Osteoblast (primary cell): Measurements from ENCODE around the gene RBM33. TPM values are rescaled to one million over a fixed set of nuclear protein-coding genes. Genes with fewer than 3 reads are reported as not detected.

Experiments
- DNase-seq: peaks from one replicate; pipeline ENCODE4 v3.0.0; 2011; ENCODE audit warnings: low spot score, mixed read lengths; ENCODE audit not compliant: insufficient read length; ENCODE audit errors: missing footprints
- H2AFZ ChIP-seq: 2 replicates; pipeline ENCODE4 v1.6.0; 2011; ENCODE audit warnings: mild to moderate bottlenecking, low read length
- H3K27ac ChIP-seq: 2 replicates; pipeline ENCODE4 v1.5.1; 2011; ENCODE audit warnings: mild to moderate bottlenecking, low read depth, low read length, moderate library complexity
- H3K27me3 ChIP-seq: 2 replicates; pipeline ENCODE4 v1.6.0; 2012; ENCODE audit warnings: mild to moderate bottlenecking, control low read depth, inconsistent platforms, low read length, moderate library complexity; ENCODE audit not compliant: insufficient read depth
- H3K36me3 ChIP-seq: 2 replicates; pipeline ENCODE4 v1.5.1; 2011; ENCODE audit warnings: mild to moderate bottlenecking, low read length, control low read depth, moderate library complexity; ENCODE audit not compliant: insufficient read depth
- H3K4me1 ChIP-seq: 2 replicates; pipeline ENCODE4 v1.5.1; 2011; ENCODE audit warnings: mild to moderate bottlenecking, low read length, control low read depth, moderate library complexity; ENCODE audit not compliant: insufficient read depth
- H3K4me2 ChIP-seq: 2 replicates; pipeline ENCODE4 v1.6.0; 2011; ENCODE audit warnings: mild to moderate bottlenecking, low read length; ENCODE audit not compliant: insufficient read depth
- H3K4me3 ChIP-seq: fragments of 200-600 bp; sonication (generic); 3 replicates; pipeline ENCODE4 v1.5.1; 2012; ENCODE audit warnings: mild to moderate bottlenecking, low read length, inconsistent platforms; ENCODE audit not compliant: insufficient read depth
- H3K79me2 ChIP-seq: 2 replicates; pipeline ENCODE4 v1.6.0; 2012; ENCODE audit warnings: mild to moderate bottlenecking, low read length, control low read depth, inconsistent platforms; ENCODE audit not compliant: insufficient read depth
- H3K9me3 ChIP-seq: 2 replicates; pipeline ENCODE4 v1.5.1; 2011; ENCODE audit warnings: low read depth, low read length, control low read depth
- H4K20me1 ChIP-seq: 2 replicates; pipeline ENCODE4 v1.6.0; 2012; ENCODE audit warnings: mild to moderate bottlenecking, low read length, control low read depth; ENCODE audit not compliant: insufficient read depth
- CTCF ChIP-seq: IDR thresholded peaks from 2 replicates; pipeline ENCODE4 v1.5.1; 2011; ENCODE audit warnings: mild to moderate bottlenecking, low read depth, low read length, moderate library complexity; ENCODE audit errors: extremely low read depth
- total RNA-seq: library from RNA; depleted of rRNA; stranded (reverse); fragments of >200 nt; gene quantifications from 2 replicates; pipeline ENCODE4 v1.2.3, GENCODE V29; 2012

Gene RBM33
- total RNA-seq, 1 donor = 27.5 TPM

GRCh38 chr7:155791836-155792235, 147.4 kb downstream of the RBM33 start:
- no peak overlapping the region for H2AFZ ChIP-seq
- TF ChIP-seq CTCF = no peak
- H3K9me3 ChIP-seq = no peaks in the 10 kb centered on the region
- no peaks in the 10 kb centered on the region for H3K79me2 ChIP-seq
- peaks cover 4% of the 10 kb centered on the region for H3K4me1 ChIP-seq
- H3K36me3 ChIP-seq = no peaks in the 10 kb centered on the region
- no peak overlapping the region for H3K27ac ChIP-seq
- DNase-seq = peak; percentile 71
- no peak overlapping the region for H3K4me2 ChIP-seq
- H3K4me3 ChIP-seq = no peak overlapping the region
- H4K20me1 ChIP-seq = no peaks in the 10 kb centered on the region
- H3K27me3 ChIP-seq = peaks cover 3% of the 10 kb centered on the region

GRCh38 chr7:155792315-155792960, 148.0 kb downstream of the RBM33 start:
- no peak overlapping the region for H3K4me3 ChIP-seq
- peak; percentile 61 for DNase-seq
- H3K4me1 ChIP-seq = peaks cover 4% of the 10 kb centered on the region
- H4K20me1 ChIP-seq = no peaks in the 10 kb centered on the region
- no peaks in the 10 kb centered on the region for H3K9me3 ChIP-seq
- H3K79me2 ChIP-seq = no peaks in the 10 kb centered on the region
- H3K27ac ChIP-seq = no peak overlapping the region
- no peaks in the 10 kb centered on the region for H3K36me3 ChIP-seq
- no peak for TF ChIP-seq CTCF
- H2AFZ ChIP-seq = no peak overlapping the region
- no peak overlapping the region for H3K4me2 ChIP-seq
- peaks cover 3% of the 10 kb centered on the region for H3K27me3 ChIP-seq

DNA sequence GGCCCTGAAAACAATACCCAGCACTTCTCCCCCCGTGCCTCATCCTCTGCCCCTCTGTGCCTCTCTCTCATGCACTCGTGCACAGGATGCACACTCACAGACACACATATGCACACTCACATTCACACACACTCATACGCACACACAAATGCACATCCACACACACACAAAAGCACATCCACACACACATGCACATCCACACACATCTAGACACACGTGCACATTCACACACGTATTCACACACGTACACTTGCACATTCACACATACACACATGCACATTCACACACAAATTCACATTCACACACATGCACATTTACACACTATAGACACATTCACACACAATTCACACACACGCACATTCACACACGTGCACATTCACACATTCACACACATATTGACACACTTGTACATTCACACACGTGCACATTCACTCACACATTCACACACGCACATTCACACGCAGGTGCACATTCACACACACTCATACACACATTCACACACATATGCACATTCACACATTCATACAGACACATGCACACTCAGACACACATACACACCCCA, 148.6 kb downstream of the RBM33 start:
- H3K4me1 ChIP-seq = no peaks in the 10 kb centered on the region
- H3K79me2 ChIP-seq = no peaks in the 10 kb centered on the region
- TF ChIP-seq CTCF = no peak
- no peaks in the 10 kb centered on the region for H3K9me3 ChIP-seq
- peaks cover 3% of the 10 kb centered on the region for H3K27me3 ChIP-seq
- no peak overlapping the region for H2AFZ ChIP-seq
- no peak overlapping the region for H3K4me3 ChIP-seq
- no peaks in the 10 kb centered on the region for H4K20me1 ChIP-seq
- no peak for DNase-seq
- no peak overlapping the region for H3K27ac ChIP-seq
- no peaks in the 10 kb centered on the region for H3K36me3 ChIP-seq
- no peak overlapping the region for H3K4me2 ChIP-seq

DNA sequence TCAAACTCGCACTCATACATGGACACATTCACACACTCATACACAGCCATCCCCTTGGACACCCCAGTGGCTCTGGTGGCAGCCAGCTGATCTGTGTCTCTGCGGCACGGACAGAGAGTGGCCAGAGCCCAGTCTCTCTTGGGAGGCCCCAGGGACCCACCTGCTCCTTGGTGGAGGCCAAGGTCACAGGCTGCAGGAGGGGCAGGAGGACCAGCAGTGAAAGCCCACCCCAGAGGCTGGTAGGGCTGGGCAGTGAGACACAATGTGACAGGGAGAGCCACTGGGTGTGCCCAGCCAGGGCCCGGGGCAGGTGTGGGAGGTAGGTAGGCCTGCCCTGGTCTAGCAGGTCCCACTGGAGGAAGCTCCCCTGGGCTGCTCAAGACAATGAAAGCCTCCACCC, 149.3 kb downstream of the RBM33 start:
- Histone ChIP-seq H2AFZ (no peak overlapping the region), H3K4me2 (no peak overlapping the region), H3K27me3 (peaks cover 3% of the 10 kb centered on the region), H3K4me3 (no peak overlapping the region), H3K79me2 (no peaks in the 10 kb centered on the region), H3K9me3 (no peaks in the 10 kb centered on the region), H3K36me3 (no peaks in the 10 kb centered on the region), H3K27ac (no peak overlapping the region), H4K20me1 (no peaks in the 10 kb centered on the region), H3K4me1 (no peaks in the 10 kb centered on the region)
- no peak for TF ChIP-seq CTCF
- DNase-seq = peak; percentile 65
